GM03348 (cell line): ENCODE results near the gene PCNX1.
"Not testable (repeated sequence)": the region's sequence is repeated elsewhere in the genome, so short reads cannot be mapped to it uniquely, and the experiment has no call there.

ENCODE experiments used
- DNase-seq: peaks from one replicate; pipeline ENCODE4 v3.0.0; 2012; ENCODE audit warnings: low spot score

PCNX1 gene

DNA sequence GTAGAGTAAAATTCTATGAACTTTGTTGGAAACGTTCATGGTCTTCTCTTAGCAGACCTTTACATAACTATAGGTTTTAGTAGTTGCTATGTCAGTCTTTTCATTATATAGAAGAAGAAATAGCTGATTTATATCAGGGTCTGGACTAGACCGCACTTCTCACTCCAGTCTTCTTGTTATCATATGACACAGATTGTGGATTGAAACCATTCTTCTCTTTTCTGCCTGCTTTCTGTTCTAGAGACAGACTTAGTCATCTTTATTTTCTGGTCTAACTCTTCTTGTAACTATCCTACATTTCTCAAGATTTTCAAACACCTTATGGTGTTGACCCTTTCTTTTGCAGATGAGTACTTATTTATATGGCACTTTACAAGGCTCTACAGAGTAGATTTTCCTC is 55.7 kb downstream of the PCNX1 start:
- no peak for DNase-seq

- no peak for DNase-seq
These were observed 57.2 kb downstream of the PCNX1 start for GRCh38 chr14:70964492-70964891.

- DNase-seq: no peak
These were observed 64.3 kb downstream of the PCNX1 start for GRCh38 chr14:70971560-70971959.

DNA sequence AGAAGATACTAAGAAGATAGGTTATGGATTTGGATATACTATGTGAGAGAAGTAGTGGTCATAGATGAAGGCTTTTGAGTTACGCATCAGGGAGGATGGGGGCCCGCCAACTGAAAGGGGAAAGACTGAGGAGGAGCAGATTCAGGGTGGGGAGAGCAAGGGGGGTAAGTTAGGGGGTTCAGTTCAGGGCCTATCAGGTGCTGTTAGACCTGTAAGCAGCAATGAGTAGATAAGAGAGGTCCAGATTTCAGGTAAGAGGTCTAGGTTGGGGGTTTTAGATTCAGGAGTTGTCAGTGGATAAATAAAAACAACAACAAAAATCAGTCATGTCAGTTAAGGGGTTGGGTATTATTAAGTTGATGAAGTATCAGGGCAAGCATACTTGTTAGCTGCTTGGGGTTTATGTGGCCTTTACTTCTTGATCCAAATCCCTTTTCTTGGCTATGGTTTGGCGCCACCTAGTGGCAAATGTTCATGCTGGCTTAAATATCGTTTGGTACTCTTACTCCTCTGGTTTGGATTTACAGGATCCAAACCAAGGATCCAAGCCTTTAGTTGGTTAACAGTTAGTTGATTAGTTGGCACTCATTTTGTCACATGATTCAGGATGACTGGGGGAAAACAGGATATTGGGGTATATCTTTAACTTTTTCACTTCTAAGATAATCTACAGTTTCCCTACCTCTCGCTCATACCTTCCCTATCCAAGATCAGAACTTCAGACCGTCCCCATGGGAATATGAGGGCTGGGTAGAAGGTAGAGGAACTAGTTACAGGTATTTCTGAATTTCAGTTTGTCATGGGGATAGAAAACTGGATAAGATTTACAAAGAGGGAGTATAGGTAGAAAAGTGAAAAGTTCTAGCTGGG is 65.1 kb downstream of the PCNX1 start:
- DNase-seq: peak; percentile 73

GRCh38 chr14:70976591-70976990 is 69.3 kb downstream of the PCNX1 start:
- DNase-seq: no peak

DNA sequence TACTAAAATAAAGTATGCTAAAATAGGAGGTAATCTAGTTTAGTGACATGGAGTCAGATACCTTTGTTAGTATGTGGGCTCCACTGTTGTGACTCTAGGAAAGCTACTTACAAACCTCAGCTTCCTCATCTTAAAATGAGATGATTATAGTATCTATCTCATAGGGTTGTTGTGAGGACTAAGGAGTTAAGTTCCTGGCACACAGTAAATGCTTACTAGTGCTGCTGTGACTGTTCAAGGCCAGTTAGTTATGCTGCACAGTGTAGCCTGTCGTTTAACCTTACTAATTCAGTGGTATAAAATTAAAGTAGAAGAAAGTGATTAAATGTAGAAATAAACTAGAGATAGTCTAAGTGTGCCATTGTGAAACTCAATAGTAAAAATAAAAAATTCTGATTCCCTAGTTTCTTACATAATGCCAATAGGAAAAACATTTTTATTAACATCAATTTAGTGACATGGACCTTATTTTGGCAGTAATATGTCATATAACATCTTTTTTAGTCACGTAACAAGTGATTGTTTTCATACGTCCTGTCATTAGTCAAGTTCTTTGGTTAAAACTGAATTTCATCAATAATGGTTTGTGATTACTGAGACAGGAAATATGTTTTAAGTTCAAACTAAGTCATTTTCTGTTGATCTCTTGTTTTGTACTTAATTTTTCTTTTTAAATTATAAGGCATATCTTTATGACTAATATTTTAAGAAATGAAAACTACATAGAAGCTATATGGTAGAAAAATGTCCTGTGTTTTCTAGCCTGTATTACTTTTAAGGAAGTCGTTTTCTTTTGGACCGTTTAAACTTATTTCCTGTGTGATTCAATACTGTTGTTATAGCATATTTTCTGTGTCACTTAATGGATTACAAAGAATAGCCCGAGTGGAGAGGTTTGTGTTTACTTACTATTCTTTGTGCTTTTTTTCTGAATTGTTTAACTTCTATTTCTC is 74.0 kb downstream of the PCNX1 start:
- no peak for DNase-seq

GRCh38 chr14:70982200-70982599 is 74.9 kb downstream of the PCNX1 start:
- DNase-seq: no peak

DNA sequence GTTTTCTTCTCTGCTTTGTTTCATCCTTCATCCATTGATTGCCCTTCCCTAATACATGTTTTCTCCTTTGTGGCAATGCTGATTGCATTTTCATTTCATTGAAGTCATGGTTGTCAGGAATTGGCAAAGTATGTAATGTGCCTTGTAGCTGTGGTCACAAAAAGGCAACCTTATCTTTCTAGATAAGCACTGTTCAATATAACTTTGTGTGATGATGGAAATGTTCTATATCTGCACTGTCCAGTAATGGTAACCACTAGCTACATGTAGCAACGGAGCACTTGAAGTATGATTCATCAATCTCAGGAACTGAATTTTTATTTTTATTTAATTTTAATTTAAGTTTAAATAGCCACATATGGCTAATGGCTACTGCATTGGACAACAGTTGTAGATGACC is 79.8 kb downstream of the PCNX1 start:
- DNase-seq: no peak

GRCh38 chr14:70988452-70988851 is 81.2 kb downstream of the PCNX1 start:
- no peak for DNase-seq

- DNase-seq: no peak
These were observed 86.7 kb downstream of the PCNX1 start for GRCh38 chr14:70993931-70994330.

GRCh38 chr14:70995211-70995610 is 88.0 kb downstream of the PCNX1 start:
- no peak for DNase-seq

DNA sequence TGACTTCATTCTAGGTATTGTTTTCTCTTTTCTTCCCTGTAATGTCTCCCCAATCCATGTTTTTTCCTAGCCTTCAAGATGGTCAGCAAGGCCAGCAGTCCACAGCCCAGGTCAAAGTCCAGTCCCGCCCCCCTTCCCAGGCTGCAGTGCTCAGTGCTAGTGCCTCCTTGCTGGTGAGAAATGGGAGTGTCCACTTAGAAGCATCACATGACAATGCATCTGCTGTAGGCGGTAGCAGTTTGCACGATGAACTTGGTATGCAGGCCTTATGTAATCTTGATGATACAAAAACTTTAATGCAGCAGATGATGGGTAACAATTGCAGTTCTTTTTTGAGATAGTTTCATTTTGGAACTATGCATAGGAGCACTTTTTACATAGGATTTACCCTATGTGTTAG is 88.4 kb downstream of the PCNX1 start:
- DNase-seq: no peak

GRCh38 chr14:70999117-70999516 is 91.9 kb downstream of the PCNX1 start:
- DNase-seq: no peak

- no peak for DNase-seq
These were observed 92.8 kb downstream of the PCNX1 start for GRCh38 chr14:71000091-71000490.

GRCh38 chr14:71001742-71002141 is 94.5 kb downstream of the PCNX1 start:
- DNase-seq: no peak

GRCh38 chr14:71003156-71003555 is 95.9 kb downstream of the PCNX1 start:
- DNase-seq: no peak

- no peak for DNase-seq
These were observed 97.2 kb downstream of the PCNX1 start for GRCh38 chr14:71004481-71004880.

- no peak for DNase-seq
These were observed 97.8 kb downstream of the PCNX1 start for GRCh38 chr14:71005076-71005475.

GRCh38 chr14:71006200-71006563 is 98.9 kb downstream of the PCNX1 start:
- no peak for DNase-seq

DNA sequence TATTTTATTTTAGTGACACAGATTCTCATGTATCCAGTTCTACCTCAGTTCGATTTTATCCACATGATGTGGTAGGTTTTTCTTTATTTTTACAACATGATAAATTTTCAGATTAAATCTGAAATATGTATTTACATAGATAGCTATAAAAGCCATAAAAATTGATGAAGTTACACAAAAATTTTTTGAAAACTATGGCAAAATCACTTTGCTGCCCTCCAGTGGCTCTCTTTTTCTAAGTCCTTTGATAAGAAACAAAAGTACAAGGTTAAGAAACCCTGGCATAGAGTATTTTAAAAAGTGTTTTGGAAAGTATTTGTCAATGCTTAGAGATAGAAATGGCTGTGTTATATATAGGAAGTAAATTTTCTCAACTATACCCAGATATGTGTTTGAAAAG is 104.2 kb downstream of the PCNX1 start:
- DNase-seq: no peak

GRCh38 chr14:71012888-71013287 is 105.6 kb downstream of the PCNX1 start:
- DNase-seq: no peak

GRCh38 chr14:71013551-71014192 is 106.4 kb downstream of the PCNX1 start:
- no peak for DNase-seq

DNA sequence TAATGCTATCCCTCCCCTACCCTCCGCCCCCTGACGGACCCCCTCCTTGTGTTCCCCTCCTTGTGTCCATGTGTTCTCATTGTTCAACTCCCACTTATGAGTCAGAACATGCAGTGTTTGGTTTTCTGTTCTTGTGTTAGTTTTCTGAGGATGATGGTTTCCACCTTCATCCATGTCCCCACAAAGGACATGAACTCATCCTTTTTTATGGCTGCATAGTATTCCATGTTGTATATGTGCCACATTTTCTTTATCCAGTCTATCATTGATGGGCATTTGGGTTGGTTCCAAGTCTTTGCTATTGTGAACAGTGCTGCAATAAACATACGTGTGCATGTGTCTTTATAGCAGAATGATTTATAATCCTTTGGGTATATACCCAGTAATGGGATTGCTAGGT is 112.7 kb downstream of the PCNX1 start:
- DNase-seq: not testable (repeated sequence)
